IgD-negative memory B cell (primary cell): ENCODE results near the gene BLID. TPM values are rescaled to one million over a fixed set of nuclear protein-coding genes. Genes with fewer than 3 reads are reported as not detected.
A peak's percentile ranks its signal among the peaks of the same experiment; 100 is the strongest.

Experiments
- H3K27ac Mint-ChIP-seq, 3 donors: one replicate each; pipeline ENCODE4 v1.8.0; 2020 to 2022; ENCODE audit warnings: mild to moderate bottlenecking in 3 of 3, mixed read lengths in 3 of 3, moderate library complexity in 1 of 3
- H3K27me3 Mint-ChIP-seq: one replicate; pipeline ENCODE4 v1.8.0; 2021; ENCODE audit warnings: mixed read lengths
- H3K36me3 Mint-ChIP-seq: one replicate; pipeline ENCODE4 v1.8.0; 2020; ENCODE audit warnings: mild to moderate bottlenecking, mixed read lengths
- H3K4me1 Mint-ChIP-seq, 3 donors: one replicate each; pipeline ENCODE4 v1.8.0; 2020 to 2022; ENCODE audit warnings: mixed read lengths in 3 of 3, mild to moderate bottlenecking in 1 of 3
- H3K4me3 Mint-ChIP-seq, 4 donors: one replicate each; pipeline ENCODE4 v1.8.0; 2020 to 2022; ENCODE audit warnings: mild to moderate bottlenecking in 4 of 4, mixed read lengths in 4 of 4, moderate library complexity in 3 of 4
- H3K9me3 Mint-ChIP-seq, 3 donors: one replicate each; pipeline ENCODE4 v1.8.0; 2020 to 2021; ENCODE audit warnings: mixed read lengths in 3 of 3, mild to moderate bottlenecking in 1 of 3
- polyA plus RNA-seq: library from polyadenylated mRNA; unstranded; fragments of 300-500 nt; fragmentation: Illumina TruSeq; gene quantifications from one replicate; pipeline ENCODE4 v1.2.3, GENCODE V29; 2021

Gene BLID
- polyA plus RNA-seq, 1 donor from 2014 or later: not detected

GRCh38 chr11:122123263-122123929, 7.4 kb upstream of the BLID start:
- Mint-ChIP-seq H3K36me3 (no peaks in the 10 kb centered on the region), H3K27ac (no peak overlapping the region), H3K9me3 (peaks cover 0 to 5% (median 2%) of the 10 kb centered on the region in 3 donors), H3K27me3 (no peaks in the 10 kb centered on the region), H3K4me3 (no peak overlapping the region), H3K4me1 (no peaks in the 10 kb centered on the region)

GRCh38 chr11:122122179-122122578, 6.2 kb upstream of the BLID start:
- Mint-ChIP-seq H3K4me3 (no peak overlapping the region), H3K27me3 (no peaks in the 10 kb centered on the region), H3K27ac (no peak overlapping the region), H3K4me1 (no peaks in the 10 kb centered on the region), H3K9me3 (peaks cover 0 to 2% (median 0%) of the 10 kb centered on the region in 3 donors), H3K36me3 (no peaks in the 10 kb centered on the region)

- no peak overlapping the region for H3K27ac Mint-ChIP-seq
- no peak overlapping the region for H3K4me3 Mint-ChIP-seq
- no peaks in the 10 kb centered on the region for H3K4me1 Mint-ChIP-seq
- H3K9me3 Mint-ChIP-seq: peaks cover 0 to 2% (median 0%) of the 10 kb centered on the region in 3 donors
- H3K27me3 Mint-ChIP-seq: no peaks in the 10 kb centered on the region
- no peaks in the 10 kb centered on the region for H3K36me3 Mint-ChIP-seq
These were observed 4.1 kb upstream of the BLID start for GRCh38 chr11:122120096-122120495.

- H3K27me3 Mint-ChIP-seq: no peaks in the 10 kb centered on the region
- peaks cover 0 to 3% (median 0%) of the 10 kb centered on the region in 3 donors for H3K9me3 Mint-ChIP-seq
- H3K36me3 Mint-ChIP-seq: no peaks in the 10 kb centered on the region
These were observed 576 bp upstream of the BLID start for GRCh38 chr11:122116591-122116990.

GRCh38 chr11:122114976-122115375, 1.0 kb downstream of the BLID start:
- H3K36me3 Mint-ChIP-seq: no peaks in the 10 kb centered on the region
- H3K4me1 Mint-ChIP-seq: no peaks in the 10 kb centered on the region
- H3K9me3 Mint-ChIP-seq: peaks cover 0 to 3% (median 0%) of the 10 kb centered on the region in 3 donors
- H3K4me3 Mint-ChIP-seq: no peak overlapping the region
- H3K27me3 Mint-ChIP-seq: no peaks in the 10 kb centered on the region
- no peak overlapping the region for H3K27ac Mint-ChIP-seq

More at GRCh38 chr11:122116591-122116990, 576 bp upstream of the BLID start:
- Mint-ChIP-seq H3K27ac (peak overlapping the region in 1 of 3 donors; percentile 28), H3K4me1 (no peaks in the 10 kb centered on the region), H3K4me3 (no peak overlapping the region)

GRCh38 chr11:122113836-122114825, 1.9 kb downstream of the BLID start:
- Mint-ChIP-seq H3K27me3 (no peaks in the 10 kb centered on the region), H3K27ac (no peak overlapping the region), H3K4me1 (no peaks in the 10 kb centered on the region), H3K9me3 (peaks cover 0 to 3% (median 0%) of the 10 kb centered on the region in 3 donors), H3K4me3 (no peak overlapping the region), H3K36me3 (no peaks in the 10 kb centered on the region)

- no peaks in the 10 kb centered on the region for H3K27me3 Mint-ChIP-seq
- peaks cover 2 to 5% (median 4%) of the 10 kb centered on the region in 3 donors for H3K9me3 Mint-ChIP-seq
- no peak overlapping the region for H3K4me3 Mint-ChIP-seq
- H3K4me1 Mint-ChIP-seq: no peaks in the 10 kb centered on the region
- H3K27ac Mint-ChIP-seq: peak overlapping the region in 1 of 3 donors; percentile 16
- H3K36me3 Mint-ChIP-seq: no peaks in the 10 kb centered on the region
These were observed 3.3 kb downstream of the BLID start for GRCh38 chr11:122112470-122113365.

- peaks cover 6% of the 10 kb centered on the region for H3K27me3 Mint-ChIP-seq
- peaks cover 2% of the 10 kb centered on the region for H3K36me3 Mint-ChIP-seq
- H3K27ac Mint-ChIP-seq: no peak overlapping the region
- H3K4me3 Mint-ChIP-seq: no peak overlapping the region
- no peaks in the 10 kb centered on the region for H3K4me1 Mint-ChIP-seq
- H3K9me3 Mint-ChIP-seq: peaks cover 2 to 7% (median 4%) of the 10 kb centered on the region in 3 donors
These were observed 6.1 kb downstream of the BLID start for GRCh38 chr11:122109932-122110331.

- Mint-ChIP-seq H3K4me1 (no peaks in the 10 kb centered on the region), H3K27ac (peak overlapping the region in 1 of 3 donors; percentile 4), H3K36me3 (peaks cover 2% of the 10 kb centered on the region), H3K9me3 (peaks cover 2 to 7% (median 4%) of the 10 kb centered on the region in 3 donors), H3K27me3 (peaks cover 10% of the 10 kb centered on the region), H3K4me3 (no peak overlapping the region)
These were observed 7.2 kb downstream of the BLID start for GRCh38 chr11:122108828-122109227.

GRCh38 chr11:122108192-122108799, 7.7 kb downstream of the BLID start:
- Mint-ChIP-seq H3K27ac (peak overlapping the region in 1 of 3 donors; percentile 4), H3K9me3 (peaks cover 2 to 7% (median 4%) of the 10 kb centered on the region in 3 donors), H3K4me3 (no peak overlapping the region), H3K4me1 (no peaks in the 10 kb centered on the region), H3K36me3 (peaks cover 2% of the 10 kb centered on the region), H3K27me3 (peaks cover 10% of the 10 kb centered on the region)

- no peaks in the 10 kb centered on the region for H3K4me1 Mint-ChIP-seq
- peaks cover 2% of the 10 kb centered on the region for H3K36me3 Mint-ChIP-seq
- peaks cover 10% of the 10 kb centered on the region for H3K27me3 Mint-ChIP-seq
- H3K4me3 Mint-ChIP-seq: no peak overlapping the region
- H3K9me3 Mint-ChIP-seq: peaks cover 2 to 7% (median 4%) of the 10 kb centered on the region in 3 donors
- peak overlapping the region in 1 of 3 donors; percentile 55 for H3K27ac Mint-ChIP-seq
These were observed 8.4 kb downstream of the BLID start for GRCh38 chr11:122107566-122107965.

GRCh38 chr11:122107045-122107444, 9.0 kb downstream of the BLID start:
- H3K9me3 Mint-ChIP-seq: peaks cover 2 to 4% (median 4%) of the 10 kb centered on the region in 3 donors
- H3K4me1 Mint-ChIP-seq: no peaks in the 10 kb centered on the region
- no peak overlapping the region for H3K27ac Mint-ChIP-seq
- peaks cover 2% of the 10 kb centered on the region for H3K36me3 Mint-ChIP-seq
- no peak overlapping the region for H3K4me3 Mint-ChIP-seq
- peaks cover 10% of the 10 kb centered on the region for H3K27me3 Mint-ChIP-seq

- H3K27me3 Mint-ChIP-seq: peaks cover 18% of the 10 kb centered on the region
- peaks cover 2 to 5% (median 4%) of the 10 kb centered on the region in 3 donors for H3K9me3 Mint-ChIP-seq
- H3K4me3 Mint-ChIP-seq: no peak overlapping the region
- H3K27ac Mint-ChIP-seq: no peak overlapping the region
- peaks cover 0 to 2% (median 2%) of the 10 kb centered on the region in 3 donors for H3K4me1 Mint-ChIP-seq
- peaks cover 2% of the 10 kb centered on the region for H3K36me3 Mint-ChIP-seq
These were observed 10.8 kb downstream of the BLID start for GRCh38 chr11:122105044-122105758.
